GM19193 (cell line): ENCODE results near the gene COG5.

Experiments
- POLR2A ChIP-seq: IDR thresholded peaks from 4 replicates; pipeline ENCODE4 v1.6.1; 2011; ENCODE audit not compliant: insufficient read depth, insufficient read length; ENCODE audit errors: extremely low read depth

COG5 gene

DNA sequence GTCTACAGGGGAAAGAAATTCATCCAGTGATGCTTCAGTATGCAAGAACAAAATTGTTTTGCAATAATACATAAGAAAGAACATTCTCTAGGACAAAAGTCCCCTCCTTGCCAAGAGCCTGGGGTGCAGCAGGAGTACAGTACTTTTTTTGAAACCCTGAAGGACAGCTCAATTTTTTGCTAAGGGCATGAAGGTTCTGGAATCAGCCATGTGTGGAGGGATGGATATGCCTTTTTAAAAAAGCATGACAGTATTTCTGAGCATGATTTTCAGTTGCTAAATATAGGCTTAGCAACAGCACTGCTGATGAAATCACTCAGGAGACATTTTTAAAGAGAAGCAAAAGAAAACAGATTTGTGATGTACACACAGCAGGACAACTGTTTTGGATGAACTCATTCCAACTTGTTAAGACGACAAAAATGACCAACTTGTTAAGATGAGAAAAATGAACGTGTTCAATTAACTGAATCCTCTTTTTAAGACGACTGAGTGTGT is 355.6 kb downstream of the COG5 start:
- TF ChIP-seq POLR2A, result no peak

DNA sequence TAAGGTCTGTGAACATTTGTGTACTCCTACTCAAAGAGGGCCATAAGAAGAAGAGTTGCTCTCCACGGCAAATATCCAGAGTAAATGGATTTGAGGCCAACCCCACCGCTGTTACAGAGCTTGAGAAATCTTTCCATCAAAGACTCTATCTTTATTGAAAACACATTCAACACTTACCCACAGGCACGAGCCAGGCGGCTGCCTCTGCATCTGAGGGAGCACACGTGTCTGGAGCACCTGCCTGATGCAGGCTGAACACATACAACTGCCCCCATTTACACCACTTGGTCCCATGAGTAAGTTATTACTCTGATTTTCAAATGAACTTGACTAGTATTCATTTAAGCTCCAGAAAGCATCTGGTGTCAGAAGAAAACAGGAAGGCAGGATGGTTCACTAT is 356.3 kb downstream of the COG5 start:
- TF ChIP-seq POLR2A, result no peak

DNA sequence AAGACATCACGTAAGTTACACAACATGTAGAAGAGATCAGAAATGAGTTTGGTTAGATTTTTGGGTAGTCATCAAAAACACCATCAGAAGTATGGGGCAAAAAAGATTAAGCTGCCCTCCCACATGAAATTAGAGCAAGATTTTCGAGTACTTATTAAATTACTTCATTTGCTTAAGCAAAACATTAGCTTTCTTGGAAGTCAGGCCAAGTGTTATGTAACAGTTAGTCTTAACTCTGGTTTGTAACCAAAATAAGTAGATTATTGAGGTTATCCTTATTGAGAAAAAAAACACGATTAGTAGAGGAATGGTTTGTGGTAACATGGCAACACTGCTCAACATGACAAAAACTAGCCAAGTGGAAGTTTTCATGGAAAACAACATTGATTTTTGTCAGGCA is 357.0 kb downstream of the COG5 start:
- no peak for TF ChIP-seq POLR2A

DNA sequence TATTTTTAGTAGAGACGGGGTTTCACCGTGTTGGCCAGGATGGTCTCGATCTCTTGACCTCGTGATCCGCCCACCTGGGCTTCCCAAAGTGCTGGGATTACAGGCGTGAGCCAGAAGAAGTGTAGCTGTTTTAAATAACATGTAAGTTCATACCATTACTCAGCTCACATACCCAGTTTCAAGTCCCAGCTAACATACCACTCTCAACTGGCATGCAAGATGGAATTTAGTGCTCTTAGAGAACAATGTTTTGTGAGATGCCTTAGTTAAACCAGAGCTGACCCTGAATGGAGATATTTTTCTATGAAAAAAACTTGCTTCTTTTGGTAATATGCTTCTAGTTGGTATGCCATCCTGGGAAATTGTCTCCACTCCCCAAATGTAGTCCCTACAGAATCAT is 357.6 kb downstream of the COG5 start:
- TF ChIP-seq POLR2A, result no peak

DNA sequence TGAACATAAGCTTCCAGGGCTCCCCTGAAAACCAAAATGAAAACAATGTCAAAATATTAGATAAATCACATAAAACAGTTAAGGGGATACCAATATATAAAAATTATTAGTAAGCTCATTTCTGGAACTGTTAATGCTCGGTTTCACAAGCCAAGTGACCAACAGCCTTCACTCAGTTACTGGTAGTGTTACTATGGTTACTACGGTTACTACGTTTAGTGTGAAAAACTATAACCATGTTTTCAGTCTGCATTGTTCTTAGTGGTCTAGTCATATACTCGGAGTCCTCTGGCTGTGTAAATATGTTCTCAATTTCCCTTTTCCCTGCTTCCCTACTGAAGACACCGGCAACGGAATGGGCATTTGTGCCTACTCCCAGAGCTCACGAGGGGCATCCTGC is 360.1 kb downstream of the COG5 start:
- no peak for TF ChIP-seq POLR2A

DNA sequence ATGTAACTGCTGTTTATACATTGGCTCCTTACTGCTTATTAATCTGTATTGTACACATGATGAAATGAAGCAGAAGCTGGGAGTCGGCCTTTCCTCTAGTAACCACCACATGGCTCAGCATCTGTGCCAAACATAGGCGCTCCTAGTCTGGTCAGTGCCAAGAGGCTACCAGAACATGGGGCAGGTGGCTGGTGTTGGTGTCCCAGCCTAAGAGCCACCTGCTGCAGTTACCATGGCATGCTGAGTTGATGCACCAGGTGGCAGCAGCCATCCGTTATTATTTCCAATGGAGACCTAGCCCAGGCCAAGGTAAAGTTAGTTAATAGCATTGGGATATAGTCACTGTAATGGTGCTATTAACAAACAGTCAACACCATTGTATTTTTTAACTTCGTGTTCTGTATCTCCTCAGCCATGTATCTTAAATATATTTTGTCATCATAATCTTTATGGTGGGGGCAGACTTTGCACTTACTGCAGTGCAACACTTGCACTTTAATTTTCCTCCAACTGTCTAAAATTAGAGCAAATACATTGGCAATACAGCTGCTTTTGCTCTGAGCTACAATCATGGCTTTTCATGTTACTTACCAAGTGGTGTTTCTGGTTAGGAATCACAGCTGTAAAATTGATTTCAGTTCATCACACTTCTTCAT is 361.8 kb downstream of the COG5 start:
- no peak for TF ChIP-seq POLR2A

DNA sequence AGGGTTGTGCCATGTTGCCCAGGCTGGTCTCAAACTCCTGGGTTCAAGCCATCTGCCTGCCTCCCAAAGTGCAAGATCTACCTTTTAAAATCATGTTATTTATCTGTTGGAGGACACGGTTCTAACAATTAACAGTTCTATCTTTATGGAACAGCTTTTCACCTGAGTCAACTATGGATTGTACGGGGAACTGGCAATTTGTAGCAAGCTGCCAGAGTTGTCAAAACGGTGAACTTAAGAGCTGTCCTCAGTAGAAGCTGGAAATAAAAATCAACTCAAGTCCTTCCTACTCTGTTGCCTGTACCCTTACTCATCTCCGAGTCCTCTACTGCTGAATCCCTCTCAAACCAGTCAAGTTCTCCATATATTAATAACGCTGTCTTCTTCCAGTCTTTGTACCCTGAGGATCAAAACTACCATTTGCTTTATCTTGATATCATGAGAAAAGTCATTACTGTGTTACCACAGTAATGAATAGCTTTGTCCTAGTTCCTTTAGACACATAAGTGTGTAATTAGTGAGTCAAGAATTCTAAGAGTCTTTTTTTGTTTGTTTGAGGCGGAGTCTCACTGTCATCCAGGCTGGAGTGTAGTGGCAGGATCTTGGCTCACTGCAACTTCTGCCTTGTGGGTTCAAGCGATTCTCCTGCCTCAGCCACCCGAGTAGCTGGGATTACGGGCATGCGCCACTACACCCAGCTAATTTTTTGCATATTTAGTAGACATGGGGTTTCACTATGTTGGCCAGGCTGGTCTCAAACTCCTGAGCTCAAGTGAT is 366.7 kb downstream of the COG5 start:
- no peak for TF ChIP-seq POLR2A

DNA sequence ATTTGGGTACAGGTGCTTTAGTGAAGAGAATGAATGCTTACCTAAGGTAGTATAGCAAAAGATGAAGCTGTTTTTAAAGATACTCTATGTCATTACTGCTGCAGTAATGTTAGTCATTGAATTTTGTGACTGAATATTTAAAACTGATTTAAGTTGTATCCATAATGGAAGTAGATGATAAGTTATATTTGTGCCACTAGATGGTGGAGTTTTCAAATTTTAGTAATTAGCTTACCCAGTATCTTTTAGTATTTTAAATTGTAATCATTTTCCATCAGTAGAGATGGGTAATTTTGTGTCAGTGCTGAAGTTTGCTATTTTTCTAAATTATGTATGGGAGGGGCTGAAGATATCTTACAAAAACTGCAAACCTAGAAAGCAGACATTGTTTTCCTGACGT is 369.7 kb downstream of the COG5 start:
- no peak for TF ChIP-seq POLR2A

DNA sequence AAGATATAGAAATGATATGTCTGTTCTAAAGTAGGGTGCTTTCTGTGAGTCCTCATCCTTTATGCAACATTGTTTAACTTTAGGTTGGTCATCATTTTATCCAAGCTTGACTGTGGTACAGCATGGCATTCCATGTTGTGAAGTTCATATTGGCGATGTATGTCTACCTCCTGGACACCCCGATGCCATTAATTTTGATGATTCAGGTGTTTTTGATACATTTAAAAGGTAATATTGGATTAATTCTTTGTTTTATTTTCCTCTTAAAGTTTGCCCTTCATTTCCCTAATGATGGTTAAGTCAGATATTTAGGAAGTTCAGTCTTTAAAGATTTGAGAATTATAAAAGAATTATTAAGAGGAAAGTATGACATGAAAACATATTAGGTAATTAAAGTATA is 373.6 kb downstream of the COG5 start:
- no peak for TF ChIP-seq POLR2A

DNA sequence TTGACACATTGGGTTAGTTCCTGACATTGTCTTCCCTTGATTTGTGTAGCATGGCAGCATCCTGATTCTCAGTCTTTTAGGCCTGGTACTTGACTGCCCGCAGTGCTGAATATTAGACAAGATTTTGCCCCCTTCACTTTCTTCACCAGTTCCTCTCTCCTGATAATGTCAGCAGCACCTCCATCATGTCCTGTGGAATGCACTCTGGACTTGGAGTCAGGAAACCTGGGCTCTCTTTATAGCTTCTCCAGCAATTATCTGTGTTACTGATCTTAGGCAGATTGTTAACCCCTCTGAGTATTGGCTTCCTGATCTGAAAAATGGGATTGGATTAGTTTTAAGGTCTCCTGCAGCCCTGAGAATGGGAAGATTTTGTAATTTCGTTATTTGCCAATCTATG is 375.9 kb downstream of the COG5 start:
- TF ChIP-seq POLR2A, result no peak

DNA sequence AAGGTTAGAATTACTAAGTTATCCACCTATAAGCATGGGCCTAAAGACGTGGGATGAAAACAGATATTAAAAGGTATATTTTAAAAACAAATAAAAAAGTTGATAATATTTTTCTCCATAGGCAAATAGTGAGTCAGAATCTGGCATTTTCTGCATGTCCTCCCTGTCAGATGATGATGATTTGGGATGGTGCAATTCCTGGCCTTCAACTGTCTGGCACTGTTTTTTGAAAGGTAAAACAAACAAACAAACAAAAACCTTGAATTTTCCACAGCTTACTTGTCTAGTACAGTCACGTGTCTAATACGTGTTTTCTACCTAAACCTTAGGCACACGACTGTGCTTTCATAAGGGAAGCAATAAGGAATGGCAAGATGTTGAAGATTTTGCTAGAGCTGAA is 377.5 kb downstream of the COG5 start:
- no peak for TF ChIP-seq POLR2A

DNA sequence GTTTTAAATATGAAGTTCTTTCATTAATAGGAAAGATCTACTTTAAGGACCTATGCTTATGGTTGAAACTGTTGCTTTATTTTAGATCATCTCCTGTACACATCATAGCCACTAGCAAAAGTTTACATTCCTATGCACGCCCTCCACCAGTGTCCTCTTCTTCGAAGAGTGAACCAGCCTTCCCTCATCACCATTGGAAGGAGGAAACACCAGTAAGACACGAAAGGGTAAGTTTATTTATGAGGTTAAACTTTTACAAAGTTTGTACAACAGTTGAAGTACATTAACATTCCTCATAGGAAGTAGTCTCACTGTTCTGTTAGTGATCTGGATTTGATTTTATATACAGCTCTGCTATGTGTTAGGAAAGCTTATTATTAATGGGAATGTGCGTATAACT is 378.0 kb downstream of the COG5 start:
- TF ChIP-seq POLR2A, result no peak

DNA sequence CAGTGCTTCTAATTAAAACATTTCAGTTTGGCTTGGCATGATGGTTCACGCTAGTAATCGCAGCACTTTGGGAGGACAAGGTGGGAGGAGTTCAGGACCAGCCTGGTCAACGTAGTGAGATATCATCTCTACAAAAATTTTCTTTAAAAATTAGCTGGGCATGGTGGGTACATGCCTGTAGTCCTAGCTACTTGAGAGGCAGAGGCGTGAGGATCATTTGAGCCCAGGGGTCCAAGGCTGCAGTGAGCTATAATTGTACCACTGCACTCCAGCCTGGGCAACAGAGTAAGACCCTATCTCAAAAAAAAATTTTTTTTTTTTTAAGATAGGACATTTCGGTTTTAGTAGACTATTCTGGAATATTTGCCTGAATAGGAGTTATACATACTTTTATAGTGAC is 382.5 kb downstream of the COG5 start:
- no peak for TF ChIP-seq POLR2A

DNA sequence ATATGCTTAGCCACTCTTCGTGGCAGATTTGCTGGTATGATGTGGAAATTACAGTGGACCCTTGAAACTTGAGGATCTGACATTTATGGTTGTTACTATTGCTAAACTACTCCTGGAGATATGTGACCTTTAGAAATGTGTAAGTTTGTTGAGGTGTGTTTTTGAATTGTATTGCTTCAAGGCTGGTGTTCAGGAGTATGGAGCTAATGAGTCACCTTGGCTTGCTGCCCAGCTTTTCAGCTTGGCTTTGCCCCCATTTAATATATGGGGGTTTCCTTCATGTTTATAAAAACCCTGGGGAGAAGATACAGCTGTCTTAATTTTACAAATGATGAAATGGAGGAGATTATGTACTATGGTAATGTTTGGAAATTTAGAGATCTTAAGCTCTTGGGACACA is 383.3 kb downstream of the COG5 start:
- TF ChIP-seq POLR2A, result no peak

DNA sequence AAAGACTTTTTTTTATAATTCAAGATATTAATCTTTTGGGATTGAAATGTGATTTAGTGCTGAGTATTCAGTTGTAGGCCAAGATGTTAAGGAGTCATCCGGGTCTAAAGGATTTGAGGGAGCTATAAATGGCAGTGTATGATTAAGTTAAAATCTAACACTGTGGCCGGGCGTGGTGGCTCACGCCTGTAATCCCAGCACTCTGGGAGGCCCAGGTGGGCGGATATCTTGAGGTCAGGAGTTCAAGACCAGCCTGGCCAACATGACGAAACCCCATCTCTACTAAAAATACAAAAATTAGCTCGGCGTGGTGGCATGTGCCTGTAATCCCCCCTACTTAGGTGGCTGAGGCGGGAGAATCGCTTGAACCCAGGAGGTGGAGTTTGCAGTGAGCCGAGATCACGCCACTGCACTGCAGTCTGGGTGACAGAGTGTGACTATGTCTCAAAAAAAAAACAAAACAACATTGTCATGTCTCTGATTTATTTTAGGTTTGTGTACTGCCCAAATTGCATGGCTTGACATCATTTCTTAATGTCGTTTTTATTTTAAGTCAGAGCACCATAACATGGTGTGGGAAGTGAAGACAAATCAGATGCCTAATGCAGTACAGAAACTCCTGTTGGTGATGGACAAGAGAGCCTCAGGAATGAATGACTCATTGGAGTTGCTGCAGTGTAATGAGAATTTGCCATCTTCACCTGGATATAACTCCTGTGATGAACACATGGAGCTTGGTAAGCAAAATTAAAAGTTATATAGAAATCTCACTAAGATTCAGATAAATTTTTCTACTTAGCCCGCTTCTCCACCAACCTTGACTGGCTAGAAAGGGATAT is 384.2 kb downstream of the COG5 start:
- no peak for TF ChIP-seq POLR2A
